H1 (cell line): ENCODE measurements around the gene MIB1. TPM values are rescaled to one million over a fixed set of nuclear protein-coding genes. Genes with fewer than 3 reads are reported as not detected.

Experiments
- EGR1 ChIP-seq: IDR thresholded peaks from 2 replicates; pipeline ENCODE4 v1.6.1; 2011; ENCODE audit warnings: low read depth, low read length, borderline replicate concordance
- GABPA ChIP-seq: IDR thresholded peaks from 2 replicates; pipeline ENCODE4 v1.6.1; 2011; ENCODE audit warnings: mild to moderate bottlenecking, low read length, moderate library complexity, borderline replicate concordance; ENCODE audit not compliant: insufficient read depth
- polyA plus RNA-seq, 7 experiments: library from polyadenylated mRNA; depleted of rRNA in 3 of 7; stranded (reverse) in 5 of 7; unstranded in 2 of 7; fragments of >200 nt in 5 of 7; fragments of 200-250 nt in 2 of 7; gene quantifications; 1 replicate in 5 of 7; 2 replicates in 1 of 7; 4 replicates in 1 of 7; pipeline versions ENCODE4 v1.2.1 to v1.2.3, GENCODE V29; 2011 to 2013; ENCODE audit warnings: missing spikeins in 2 of 7, mixed read lengths in 2 of 7
- total RNA-seq: library from RNA; stranded (reverse); fragmentation: NEBNext Ultra II Directional; extraction: Animal tissue kit (Norgen Biotek cat#: 25700); gene quantifications from 2 replicates; pipeline ENCODE4 v1.2.1, GENCODE V29; 2021

MIB1 gene
- total and polyA plus RNA-seq, 2 of the 8 experiments (the other 6 are each of a cell fraction or from before 2014, with no cell fraction given): 8.2 to 60.3 TPM

- no peak for TF ChIP-seq EGR1
- TF ChIP-seq GABPA: no peak
Measured at GRCh38 chr18:21868770-21869169, 128.2 kb downstream of the MIB1 start (continued).
